NCI-H2107 treated with DMSO at 0.1 percent for 48 hours (cell line): ENCODE results near the gene DLG2.

Experiments used
- DNase-seq: peaks from one replicate; lab custom pipeline; 2025; ENCODE audit not compliant: unreplicated experiment; lab: John Stamatoyannopoulos, UW

The DLG2 gene

DNA sequence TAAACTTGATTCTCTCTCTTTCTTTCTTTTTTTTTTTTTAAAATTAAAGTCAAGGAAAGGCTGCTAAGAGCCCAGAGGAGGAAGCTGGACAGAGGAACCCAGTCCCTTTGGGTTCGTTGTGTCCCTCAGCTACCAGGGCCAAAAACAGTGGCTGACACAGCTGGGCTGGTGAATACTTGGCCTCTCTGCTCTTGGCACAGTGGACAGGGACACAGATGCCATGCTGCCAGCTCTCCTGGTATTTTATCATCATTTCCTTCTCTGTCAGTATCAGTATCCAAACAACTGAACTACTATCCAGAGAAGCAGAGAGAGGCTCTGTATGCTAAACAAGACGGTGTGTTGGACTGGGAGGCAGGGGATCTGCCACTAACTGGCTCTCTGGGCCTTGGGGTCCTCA, 2217.3 kb downstream of the DLG2 start:
- DNase-seq: no peak

DNA sequence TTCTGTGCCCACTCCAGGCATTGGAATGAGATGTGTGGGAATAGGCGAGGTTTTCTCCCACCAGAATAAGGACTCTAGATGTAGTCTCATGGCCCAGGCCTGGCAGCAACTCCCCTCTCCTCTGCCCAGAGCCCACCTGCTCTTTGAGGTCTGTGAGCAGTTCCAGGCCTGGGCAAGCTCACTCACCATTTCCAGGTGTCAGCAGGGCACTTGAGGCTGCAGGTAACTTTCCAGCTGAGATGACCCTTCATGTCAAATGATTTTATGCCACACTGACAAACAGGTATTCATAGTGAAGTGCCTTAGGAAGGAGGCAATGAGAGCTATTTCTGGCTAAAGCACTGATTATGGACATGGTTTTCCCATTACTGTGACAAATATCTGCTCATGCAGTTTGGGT, 2217.7 kb downstream of the DLG2 start:
- DNase-seq: no peak

DNA sequence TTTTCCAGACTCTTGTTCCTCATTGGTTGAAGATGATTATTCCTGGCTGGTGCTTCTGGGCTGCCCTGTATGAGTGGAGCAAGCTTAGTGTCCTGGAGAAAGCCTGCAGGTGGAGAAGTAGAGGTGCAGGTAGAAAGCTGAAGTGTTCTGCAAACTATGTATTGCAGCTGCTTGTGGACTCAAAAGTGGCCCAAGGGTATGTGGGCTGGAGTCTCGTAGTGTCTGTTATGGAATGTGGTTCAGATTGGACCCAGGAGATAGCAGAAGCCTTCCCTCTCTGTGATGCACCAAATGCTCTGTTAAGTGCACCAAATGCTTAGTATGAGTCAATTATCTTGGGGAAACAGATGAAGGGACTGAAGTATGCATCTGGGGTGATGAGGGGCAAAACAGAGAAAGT, 2218.2 kb downstream of the DLG2 start:
- no peak for DNase-seq
